GM21529 (cell line): Measurements from ENCODE around the gene NHS.
"Not testable (repeated sequence)": the region's sequence is repeated elsewhere in the genome, so short reads cannot be mapped to it uniquely, and the experiment has no call there.

Experiments
- ATAC-seq: cut with Tn5 transposase; IDR thresholded peaks from one replicate; pipeline ENCODE4 v1.9.1; 2021; ENCODE audit not compliant: unreplicated experiment

NHS gene

DNA sequence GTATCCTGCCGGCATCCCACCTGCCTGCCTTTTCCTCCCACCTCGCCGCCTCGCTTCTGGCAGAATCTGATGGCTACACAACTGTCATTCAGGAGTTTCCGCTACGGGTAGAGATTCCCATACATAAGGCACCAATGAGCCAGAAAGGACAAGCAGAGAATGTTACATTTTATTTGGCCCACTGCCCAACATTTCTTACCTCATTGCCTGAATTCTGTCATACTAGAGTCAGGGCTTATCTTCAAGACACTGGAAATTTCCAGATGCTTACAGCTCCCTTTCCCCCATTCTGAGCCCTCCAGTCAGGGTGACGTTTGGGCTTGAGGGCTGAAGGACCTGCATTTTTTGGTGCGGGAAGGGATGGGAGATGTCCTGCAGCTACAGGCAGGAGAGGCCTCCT, 113.0 kb downstream of the NHS start:
- ATAC-seq, result no peak

DNA sequence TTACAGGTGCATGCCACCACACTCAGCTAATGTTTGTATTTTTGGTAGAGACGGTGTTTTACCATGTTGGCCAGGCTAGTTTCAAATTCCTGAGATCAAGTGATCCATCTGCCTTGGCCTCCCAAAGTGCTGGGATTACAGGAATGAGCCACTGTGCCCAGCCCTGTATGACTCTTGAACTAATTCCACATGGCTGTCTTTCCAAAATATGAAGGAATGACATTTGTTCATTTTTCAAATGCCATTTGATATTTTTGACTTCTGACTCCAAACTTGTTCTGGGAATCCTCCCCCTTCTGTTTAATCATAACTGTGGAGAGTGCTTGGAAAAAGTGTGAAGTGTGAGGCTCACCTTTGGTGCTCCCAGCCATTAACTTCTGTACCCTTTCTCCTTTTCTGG, 119.2 kb downstream of the NHS start:
- ATAC-seq, result no peak

DNA sequence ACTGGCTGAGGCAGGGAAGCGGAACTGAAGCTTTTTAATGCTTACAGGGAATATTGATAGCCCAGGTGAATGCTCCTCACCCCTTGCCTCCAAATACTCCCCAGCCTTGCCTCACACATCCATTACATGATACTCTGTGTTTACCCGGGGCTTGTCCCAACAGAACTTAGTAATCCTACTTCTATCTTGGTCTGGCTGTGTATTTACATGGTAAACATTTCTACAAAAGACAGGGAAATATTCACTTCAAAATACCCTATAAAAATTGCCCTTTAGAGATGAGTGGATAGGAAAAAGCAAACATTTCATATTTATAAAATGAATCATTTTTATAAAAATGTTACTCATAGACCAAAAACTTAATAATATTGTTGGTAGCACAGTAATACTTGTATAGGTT, 120.1 kb downstream of the NHS start:
- ATAC-seq, result no peak

DNA sequence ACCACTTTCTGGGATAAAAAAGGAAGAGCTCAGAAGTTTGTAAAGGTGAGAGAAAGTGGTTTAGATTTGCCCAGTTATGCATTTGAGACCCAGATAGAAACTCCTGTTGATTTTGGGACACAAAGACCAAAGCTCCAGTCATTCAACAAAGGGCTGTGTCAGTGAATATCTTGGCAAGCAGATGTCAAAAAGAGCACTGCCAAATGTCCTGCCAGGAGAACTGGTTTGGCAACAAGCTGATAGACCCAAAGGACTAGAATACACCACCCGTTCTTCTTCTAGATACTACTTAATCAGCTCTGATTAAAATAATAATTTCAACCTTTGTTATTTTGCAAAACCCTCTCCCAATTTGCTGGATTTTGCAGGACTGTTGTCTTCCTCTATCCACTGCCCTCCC, 121.4 kb downstream of the NHS start:
- no peak for ATAC-seq

DNA sequence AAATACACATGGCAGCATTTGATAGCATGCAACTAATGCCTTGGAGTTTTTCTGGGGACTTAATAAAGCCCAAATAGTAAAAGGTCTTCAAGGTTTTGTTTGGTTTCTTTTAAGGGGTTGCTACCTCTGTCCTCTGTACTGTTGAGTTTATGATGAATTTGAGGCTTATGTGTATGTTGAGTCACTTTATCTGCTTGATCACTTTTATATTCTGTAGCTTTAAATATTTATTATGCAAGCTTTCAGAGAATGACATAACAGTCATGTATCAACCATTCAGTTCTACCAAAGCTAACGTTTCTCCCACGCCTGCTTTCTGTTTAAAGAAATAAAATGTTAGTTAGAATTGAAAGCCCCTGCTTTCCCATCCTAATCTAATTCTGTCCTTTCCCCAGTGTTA, 122.2 kb downstream of the NHS start:
- no peak for ATAC-seq

DNA sequence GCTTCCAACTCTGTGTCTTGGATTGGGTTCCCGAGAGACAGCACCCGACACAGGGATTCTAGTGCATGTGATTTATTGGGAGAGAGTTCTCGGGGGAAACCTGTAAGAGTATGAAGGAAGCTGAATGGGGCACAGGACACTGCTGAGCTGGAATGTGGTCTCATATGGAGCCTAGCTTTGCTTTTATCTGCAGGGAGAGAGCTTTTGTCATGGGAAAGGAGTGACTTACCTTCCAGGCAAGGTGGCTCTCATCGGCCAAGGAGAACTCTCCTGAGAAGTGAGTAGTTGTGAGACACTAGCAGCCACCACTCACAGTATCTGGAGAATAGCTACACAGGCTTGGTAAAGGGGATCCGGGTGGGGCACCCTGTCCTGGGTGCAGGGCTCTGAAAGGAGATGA, 124.5 kb downstream of the NHS start:
- no peak for ATAC-seq

DNA sequence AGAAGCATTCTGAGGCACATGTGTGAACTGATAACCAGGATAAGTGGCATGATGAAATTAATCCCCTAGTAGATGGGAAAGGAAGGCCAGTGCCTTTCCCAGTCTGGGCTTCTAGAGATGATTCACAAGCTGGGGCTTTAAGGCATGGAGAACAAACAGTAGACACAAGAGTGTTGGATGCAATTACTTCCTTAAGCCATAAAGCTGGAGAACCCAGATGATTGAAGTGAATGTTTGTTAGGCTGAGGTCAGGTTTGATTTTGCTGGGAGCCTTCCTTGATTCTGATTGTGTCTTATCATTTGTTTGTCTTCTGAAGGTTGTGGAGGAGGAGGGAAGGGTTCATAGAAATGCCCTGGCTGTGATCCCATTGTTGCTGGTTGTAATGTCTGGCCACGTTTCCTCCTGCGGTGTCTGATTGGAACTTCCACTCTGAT, 125.2 kb downstream of the NHS start:
- no peak for ATAC-seq

DNA sequence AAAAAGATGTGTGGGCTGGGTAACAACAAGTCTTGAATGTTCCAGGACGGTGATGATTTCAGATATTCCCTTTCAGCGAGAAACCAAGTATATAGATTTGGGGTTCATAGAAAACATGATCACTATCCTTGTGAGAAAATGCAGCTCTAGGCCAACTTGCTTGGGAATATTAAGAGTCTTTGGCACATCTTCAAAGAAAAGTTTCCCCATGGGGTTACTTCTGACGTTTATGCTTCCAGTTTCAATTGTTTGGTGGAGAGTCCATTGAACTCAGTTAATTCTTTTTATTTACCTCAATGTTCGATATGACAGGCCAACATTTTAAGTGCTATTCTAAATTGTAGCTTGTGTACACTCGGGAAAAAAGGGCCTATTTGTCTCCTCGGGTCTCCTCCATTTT, 126.7 kb downstream of the NHS start:
- ATAC-seq, result no peak

DNA sequence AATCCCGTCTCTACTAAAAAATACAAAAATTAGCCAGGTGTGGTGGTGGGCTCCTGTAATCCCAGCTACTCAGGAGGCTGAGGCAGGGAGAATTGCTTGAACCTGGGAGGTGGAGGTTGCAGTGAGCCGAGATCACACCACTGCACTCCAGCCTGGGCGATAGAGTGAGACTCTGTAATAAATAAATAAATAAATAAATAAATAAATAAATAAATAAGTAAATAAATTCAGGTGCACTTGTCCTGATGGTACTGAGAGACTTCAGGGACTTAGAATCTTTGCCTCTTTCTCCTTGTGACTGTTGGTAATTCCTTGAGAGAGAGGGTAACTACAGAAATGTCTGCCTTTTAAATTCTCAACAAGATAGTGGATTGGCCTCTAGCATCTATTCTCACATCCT, 131.4 kb downstream of the NHS start:
- not testable (repeated sequence) for ATAC-seq

DNA sequence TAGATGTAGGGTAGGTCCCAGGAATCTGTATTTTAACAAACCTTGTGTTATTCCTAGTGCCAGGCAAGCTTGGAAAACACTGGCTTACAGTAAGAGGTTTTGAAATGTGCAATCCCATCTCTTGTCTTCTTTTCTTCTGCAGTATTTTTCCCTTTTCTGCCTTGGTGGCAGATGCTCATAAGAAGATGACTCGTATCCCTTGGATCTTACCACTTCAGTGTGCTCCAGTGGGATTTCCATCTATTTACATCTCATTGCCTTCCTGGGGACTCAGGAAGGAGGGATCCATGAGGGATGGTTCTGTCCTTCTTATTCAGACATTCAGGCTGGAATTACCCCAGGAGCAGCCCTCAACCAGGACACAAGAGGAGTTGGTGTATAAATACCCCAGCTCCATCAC, 136.6 kb downstream of the NHS start:
- no peak for ATAC-seq

DNA sequence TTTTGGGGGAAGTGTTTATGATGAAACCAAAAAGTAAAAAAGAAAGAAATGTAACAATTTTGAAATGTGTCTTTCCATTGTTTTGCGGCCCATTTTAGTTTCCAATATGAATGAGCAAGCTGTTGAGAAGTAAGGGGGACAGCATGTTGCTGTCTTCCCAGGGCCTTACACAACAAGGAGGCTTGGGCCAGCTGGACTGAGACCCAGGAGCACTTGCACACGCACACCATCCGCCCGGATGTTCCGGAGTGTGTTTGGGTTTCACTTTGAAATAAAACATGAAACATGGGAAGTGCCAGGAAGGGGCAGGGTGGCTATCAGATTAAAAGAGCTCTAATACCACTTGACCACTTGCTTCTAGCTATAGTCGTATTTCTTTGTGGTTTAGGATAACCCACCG, 144.4 kb downstream of the NHS start:
- no peak for ATAC-seq

DNA sequence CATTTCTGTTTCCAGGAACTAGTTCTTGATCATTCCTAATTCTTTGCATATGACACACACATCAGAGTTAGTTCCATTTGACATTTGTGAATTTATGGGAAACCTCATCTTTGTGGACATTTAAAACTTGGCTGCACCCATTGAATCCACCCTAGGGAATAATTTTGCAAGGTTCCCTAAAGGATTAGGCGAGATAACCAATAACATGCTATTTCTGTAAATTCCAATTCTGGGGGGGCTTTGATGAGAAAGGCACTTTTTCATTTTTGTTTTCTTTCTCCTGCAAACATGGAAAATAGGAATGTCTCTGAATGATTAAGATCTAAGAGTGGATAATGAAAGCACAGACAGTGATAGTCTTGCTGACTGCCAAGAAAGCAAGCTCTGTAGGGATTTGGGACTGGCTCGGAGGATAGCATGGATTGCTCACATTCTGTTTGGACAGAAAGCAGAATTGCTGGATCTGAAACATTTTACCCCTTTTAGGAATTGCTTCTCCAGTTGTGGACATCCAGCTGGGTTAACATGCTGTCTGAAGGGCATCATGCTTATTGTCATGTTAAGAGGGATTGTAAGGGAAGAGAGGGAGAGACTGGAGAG, 145.1 kb downstream of the NHS start:
- no peak for ATAC-seq

DNA sequence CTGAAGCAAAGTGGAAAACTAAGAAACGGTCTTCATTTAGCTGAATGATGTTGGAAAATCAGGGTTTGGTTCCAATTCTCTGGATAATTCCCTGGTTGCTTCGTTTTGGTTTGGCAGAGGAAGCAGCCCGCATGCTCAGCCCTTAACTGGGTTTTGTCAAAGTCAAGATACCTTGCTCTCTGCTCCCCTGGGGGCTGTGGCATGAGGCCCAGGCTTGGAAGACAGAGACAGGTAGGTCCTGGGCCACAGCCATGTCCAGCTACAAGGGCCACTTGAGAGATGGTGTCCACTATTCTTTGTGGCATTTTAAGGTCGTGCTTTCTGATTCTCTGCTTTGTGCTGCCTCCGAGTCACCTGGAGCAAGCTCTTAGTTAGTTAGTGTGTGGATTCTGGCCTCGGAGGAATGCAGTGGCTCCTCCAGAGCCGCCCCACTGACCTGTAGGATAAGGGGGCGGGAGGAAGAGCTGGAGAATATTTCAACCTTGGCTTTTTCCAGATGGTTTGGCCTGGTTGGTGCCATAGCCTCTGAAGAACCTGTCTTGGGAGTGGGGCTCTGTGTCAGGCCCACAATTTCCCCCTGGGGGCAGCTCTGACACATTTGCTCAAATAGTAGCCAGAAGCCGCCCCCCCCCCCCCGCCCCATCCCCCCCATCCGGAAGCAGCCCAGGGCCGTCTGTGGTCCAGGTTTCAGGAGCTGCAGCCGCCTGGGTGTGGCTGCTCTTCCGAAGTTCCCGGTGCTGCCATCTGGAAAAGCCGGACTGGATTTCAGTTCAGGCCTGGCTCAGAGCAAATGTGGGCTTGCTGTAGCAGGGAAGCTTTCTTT, 147.1 kb downstream of the NHS start:
- no peak for ATAC-seq

DNA sequence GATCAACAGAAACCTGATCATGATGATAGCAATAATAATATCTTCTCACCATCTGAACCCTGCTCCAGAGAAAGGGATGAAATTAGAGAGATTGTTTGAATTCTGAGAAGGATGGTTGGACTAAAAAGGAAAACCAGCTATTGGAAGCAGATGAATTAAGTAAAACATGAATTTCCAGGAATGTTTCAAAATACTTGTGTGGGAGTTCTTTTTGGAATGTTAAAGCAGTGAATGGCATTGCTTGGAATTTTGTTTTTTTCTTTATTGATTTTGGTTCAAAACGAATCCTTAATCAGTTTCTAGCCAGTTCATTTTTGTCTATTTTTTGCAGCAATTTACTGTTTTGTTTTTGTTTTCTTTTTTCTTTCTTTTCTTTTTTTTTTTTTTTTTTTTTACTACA, 150.3 kb downstream of the NHS start:
- no peak for ATAC-seq

DNA sequence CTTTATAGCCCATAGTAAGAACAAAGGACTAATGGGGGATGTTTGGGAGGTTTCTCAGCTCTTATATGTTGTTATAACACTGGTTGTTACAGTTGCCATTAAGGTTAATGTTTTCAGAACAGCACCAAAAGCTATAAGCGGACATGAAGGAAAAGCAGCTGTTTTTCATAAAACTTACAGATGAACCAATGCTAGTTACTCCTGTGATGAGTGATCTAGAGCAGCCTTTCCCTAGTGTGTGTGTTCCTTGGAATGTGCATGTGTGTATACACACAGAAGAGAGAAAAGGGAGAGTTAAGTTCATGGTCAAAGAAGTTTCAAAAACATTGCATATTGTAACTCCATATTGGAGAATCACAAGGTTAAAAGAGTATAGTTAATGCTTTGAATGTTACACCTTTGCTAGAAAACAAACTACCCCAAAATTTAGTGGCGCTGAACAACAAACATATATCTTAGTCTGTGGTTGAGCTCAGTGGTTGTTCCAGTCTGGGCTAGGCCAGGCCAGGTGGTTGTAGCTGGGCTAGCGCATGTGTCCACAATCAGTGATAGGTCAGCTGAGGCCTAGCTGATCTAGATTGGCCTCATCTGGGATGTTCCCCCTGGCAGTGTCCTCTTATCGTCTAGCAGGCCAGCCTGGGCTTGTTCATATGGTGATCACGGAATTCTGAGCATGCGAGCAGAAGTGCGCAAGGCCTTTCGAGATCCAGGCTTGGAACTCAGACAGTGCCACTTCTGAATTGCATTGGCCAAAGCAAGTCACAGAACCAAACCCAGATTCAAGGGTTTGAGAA, 151.0 kb downstream of the NHS start:
- ATAC-seq, result no peak

DNA sequence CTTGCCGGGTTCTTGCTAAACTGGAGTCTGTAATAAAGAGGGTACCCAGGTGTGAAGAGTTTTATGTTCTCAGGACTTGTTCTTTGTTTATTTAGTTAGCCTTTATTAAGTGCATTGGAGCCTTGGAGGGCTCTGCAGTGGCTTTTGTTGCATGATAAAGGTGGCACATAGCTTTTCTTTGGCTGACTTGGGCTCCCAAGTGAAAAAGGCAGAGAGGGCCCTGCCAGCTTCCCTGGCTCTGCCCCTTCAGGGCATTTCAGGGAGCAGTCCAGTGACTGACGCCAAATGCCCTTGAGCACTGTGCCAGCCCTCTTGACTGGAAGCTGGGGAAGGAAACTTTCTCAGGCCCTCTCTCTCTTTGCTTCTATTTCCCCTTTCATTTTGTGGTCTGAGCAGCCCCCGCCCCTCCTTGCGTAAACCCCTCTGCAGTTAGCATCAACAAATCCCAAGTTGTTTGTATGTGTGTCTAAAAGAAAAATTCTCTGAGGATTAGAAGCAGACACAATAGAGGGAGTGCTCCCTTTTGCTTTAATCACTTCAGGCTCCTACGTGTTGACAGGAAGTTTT, 152.2 kb downstream of the NHS start:
- no peak for ATAC-seq

DNA sequence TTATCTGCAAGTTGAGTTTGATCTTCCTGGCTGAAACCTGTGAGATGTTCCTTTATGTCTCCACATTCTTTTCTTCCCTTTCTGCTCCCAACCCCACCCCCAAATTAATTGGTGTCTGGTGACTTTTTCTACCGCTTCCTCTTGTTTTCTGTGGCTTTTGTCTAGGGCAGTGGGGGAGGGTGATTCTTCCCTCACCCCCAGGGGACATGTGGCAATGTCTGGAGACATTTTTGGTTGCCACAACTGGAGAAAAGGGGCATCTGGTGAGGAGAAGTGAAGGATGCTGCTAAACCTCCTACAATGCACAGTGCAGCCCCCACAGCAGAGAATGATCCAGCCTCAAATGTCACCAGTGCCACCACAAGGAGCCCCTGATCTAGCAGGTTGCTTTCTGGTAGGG, 152.9 kb downstream of the NHS start:
- ATAC-seq, result no peak

DNA sequence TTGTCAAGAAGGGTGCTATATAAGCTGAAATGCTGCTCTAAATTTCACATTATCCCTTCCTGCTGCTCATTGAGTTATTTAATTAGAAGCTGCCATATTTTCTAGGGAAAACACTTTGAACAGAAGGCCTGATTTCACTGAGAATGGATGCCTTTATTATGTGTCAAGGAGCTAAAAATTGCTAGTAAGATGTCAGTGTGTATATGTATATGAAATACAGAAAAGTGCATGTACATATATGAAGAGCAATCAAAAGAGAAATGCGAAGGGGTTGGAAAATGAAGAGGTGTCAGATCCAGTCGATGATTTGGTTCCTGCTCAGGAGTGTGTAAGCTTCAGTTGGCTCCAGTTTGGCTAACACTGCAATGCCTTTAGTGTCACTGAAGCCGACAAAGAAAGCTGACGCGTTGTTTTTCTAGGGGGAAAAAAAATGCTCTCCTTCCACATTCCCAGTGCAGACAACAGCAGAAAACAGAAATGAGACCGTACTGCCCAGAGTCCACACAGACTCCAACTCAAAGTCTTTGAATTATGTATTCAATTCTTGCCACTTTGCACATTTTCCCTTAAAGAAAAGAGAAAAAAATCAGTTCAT, 154.2 kb downstream of the NHS start:
- no peak for ATAC-seq

DNA sequence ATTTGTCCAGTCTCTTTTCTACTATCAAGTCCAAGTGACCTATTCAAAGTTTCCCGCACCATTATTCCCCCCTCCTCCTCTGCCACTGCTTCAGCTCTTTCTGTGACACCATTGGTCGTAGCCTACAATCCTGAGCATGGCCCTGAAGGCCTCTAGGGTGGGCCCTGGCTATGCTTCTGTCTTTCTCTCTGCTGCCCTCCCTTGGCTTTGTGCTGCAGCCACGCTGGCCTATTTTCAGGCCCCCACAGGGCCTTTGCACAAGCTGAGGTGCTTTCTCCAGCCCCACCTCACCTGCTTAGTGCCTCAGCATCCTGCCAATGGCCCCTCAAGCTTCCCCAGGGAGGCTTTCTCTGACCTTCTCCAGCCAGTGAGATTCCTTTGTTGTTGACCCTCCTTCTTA, 156.5 kb downstream of the NHS start:
- no peak for ATAC-seq

DNA sequence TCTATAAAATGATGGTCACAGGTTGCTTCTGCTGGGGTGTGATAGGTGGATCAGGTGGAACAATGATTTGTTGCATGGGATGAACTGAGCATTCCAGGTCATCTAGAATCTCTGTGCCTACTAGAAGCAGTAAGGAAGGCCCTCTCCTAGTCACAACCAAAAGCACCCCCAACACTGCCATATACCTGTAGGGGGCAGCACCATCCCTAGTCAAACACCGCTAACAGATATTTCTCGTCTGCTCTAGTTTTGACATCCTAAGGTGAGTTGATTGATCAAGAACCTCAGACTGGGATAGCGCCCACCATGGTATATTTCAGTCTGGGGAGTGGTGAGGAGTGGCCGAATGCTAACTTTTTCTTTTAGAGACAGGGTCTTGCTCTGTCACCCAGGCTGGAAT, 160.2 kb downstream of the NHS start:
- ATAC-seq, result peak; percentile 55

DNA sequence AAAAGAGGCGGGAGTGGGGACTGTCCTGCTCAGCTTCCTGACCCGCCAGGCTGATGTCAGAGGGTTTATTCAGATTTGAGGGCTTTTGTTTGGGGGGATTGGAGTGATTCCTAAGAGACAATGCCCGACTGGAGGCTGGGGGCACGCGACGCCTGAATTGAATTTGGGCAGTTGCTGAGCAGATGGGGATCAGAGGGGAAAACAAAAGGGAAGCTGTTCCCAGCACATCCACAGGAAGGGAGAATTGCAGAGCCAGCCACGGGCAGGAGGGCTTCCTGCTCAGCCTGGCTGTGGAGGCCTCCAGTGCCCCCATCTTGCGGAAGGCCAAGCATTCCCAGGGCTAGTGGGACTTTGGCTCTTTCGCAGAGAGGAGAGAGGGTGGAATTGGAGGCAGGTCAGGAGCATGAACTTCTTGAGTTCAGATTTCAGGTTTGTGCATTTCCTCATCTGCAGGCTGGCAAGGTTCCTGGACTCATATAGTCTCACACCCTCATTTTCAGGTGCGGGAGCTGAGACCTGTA, 162.8 kb downstream of the NHS start:
- ATAC-seq, result no peak
